ENCODE results near the gene SLC6A13. TPM values are rescaled to one million over a fixed set of nuclear protein-coding genes. Genes with fewer than 3 reads are reported as not detected.

SLC6A13 gene
- total RNA-seq, 1 experiment from 2014 or later: 0.37 TPM

- peaks cover 10% of the 10 kb centered on the region for H3K4me1 Mint-ChIP-seq
- no peak for TF ChIP-seq E2F4 (CRISPR knock-in tag; IDR thresholded peaks at IDR 0.05; ENCODE audit: borderline replicate concordance, low read depth)
- H3K27ac Mint-ChIP-seq: no peak overlapping the region
- no peak overlapping the region for H3K4me3 Mint-ChIP-seq
- peaks cover 43% of the 10 kb centered on the region for H3K9me3 Mint-ChIP-seq
- CTCF ChIA-PET: interaction anchor here (3.2 kb wide), 1 partner anchor 15 kb away, joined by 30 read pairs; no protein-coding TSS in a partner anchor
- peaks cover 27% of the 10 kb centered on the region for H3K36me3 Mint-ChIP-seq
- peaks cover 13% of the 10 kb centered on the region for H3K27me3 Mint-ChIP-seq (ENCODE audit: low read depth)
- POLR2A ChIA-PET: no interaction called here
- DNase-seq (ENCODE audit: low spot score) (no peak), ATAC-seq (no peak)
These were observed 27.7 kb downstream of the SLC6A13 start for GRCh38 chr12:234891-235415.

GRCh38 chr12:234019-234418 lies 28.6 kb downstream of the SLC6A13 start:
- POLR2A ChIA-PET: no interaction called here
- ATAC-seq (no peak), DNase-seq (ENCODE audit: low spot score) (no peak)
- TF ChIP-seq, protein P1, sequence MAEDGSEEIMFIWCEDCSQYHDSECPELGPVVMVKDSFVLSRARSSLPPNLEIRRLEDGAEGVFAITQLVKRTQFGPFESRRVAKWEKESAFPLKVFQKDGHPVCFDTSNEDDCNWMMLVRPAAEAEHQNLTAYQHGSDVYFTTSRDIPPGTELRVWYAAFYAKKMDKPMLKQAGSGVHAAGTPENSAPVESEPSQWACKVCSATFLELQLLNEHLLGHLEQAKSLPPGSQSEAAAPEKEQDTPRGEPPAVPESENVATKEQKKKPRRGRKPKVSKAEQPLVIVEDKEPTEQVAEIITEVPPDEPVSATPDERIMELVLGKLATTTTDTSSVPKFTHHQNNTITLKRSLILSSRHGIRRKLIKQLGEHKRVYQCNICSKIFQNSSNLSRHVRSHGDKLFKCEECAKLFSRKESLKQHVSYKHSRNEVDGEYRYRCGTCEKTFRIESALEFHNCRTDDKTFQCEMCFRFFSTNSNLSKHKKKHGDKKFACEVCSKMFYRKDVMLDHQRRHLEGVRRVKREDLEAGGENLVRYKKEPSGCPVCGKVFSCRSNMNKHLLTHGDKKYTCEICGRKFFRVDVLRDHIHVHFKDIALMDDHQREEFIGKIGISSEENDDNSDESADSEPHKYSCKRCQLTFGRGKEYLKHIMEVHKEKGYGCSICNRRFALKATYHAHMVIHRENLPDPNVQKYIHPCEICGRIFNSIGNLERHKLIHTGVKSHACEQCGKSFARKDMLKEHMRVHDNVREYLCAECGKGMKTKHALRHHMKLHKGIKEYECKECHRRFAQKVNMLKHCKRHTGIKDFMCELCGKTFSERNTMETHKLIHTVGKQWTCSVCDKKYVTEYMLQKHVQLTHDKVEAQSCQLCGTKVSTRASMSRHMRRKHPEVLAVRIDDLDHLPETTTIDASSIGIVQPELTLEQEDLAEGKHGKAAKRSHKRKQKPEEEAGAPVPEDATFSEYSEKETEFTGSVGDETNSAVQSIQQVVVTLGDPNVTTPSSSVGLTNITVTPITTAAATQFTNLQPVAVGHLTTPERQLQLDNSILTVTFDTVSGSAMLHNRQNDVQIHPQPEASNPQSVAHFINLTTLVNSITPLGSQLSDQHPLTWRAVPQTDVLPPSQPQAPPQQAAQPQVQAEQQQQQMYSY (CRISPR knock-in tag; IDR thresholded peaks at IDR 0.05): no peak
- TF ChIP-seq ZNF317 (CRISPR knock-in tag; IDR thresholded peaks at IDR 0.05; ENCODE audit: borderline replicate concordance, low read depth) (no peak), KAT7 (CRISPR knock-in tag; IDR thresholded peaks at IDR 0.05; ENCODE audit: borderline replicate concordance) (no peak)
- peaks cover 22% of the 10 kb centered on the region for H3K36me3 Mint-ChIP-seq
- no peak overlapping the region for H3K27ac Mint-ChIP-seq
- CTCF ChIA-PET: interaction anchor here (0.5 to 3.2 kb wide), 2 partner anchors 14 to 34 kb away, joined by 4 to 30 read pairs; no protein-coding TSS in a partner anchor
- peaks cover 37% of the 10 kb centered on the region for H3K9me3 Mint-ChIP-seq
- peaks cover 13% of the 10 kb centered on the region for H3K4me1 Mint-ChIP-seq
- peaks cover 16% of the 10 kb centered on the region for H3K27me3 Mint-ChIP-seq (ENCODE audit: low read depth)
- H3K4me3 Mint-ChIP-seq: no peak overlapping the region

DNA sequence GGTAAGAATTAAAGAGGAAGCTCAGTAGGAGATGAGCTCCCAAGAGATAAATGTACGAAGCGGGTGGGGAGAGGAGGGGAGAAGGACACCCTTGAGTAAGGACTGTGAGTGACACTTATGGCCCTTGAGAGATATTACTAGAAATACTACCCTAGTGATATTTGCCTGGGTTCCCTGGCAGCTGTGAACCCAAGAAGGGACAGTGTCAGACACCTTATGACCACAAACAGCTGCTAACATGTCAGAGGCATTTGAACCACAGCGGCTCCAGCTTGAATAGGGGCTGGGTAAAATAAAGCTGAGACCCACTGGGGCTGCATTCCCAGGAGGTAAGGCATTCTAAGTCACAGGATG lies 29.0 kb downstream of the SLC6A13 start:
- CTCF ChIA-PET: interaction anchor here (0.5 to 3.2 kb wide), 2 partner anchors 14 to 33 kb away, joined by 4 to 30 read pairs; no protein-coding TSS in a partner anchor
- H3K27ac Mint-ChIP-seq: no peak overlapping the region
- H3K4me3 Mint-ChIP-seq: no peak overlapping the region
- ATAC-seq (no peak), DNase-seq (ENCODE audit: low spot score) (no peak)
- peaks cover 18% of the 10 kb centered on the region for H3K27me3 Mint-ChIP-seq (ENCODE audit: low read depth)
- H3K4me1 Mint-ChIP-seq: peaks cover 13% of the 10 kb centered on the region
- POLR2A ChIA-PET: no interaction called here
- peaks cover 34% of the 10 kb centered on the region for H3K9me3 Mint-ChIP-seq
- peaks cover 22% of the 10 kb centered on the region for H3K36me3 Mint-ChIP-seq
- TF ChIP-seq ZNF423 (CRISPR knock-in tag; IDR thresholded peaks at IDR 0.05) (no peak), KAT7 (CRISPR knock-in tag; IDR thresholded peaks at IDR 0.05; ENCODE audit: borderline replicate concordance) (no peak), SMAD4 (CRISPR knock-in tag; IDR thresholded peaks at IDR 0.05) (no peak), ZNF317 (CRISPR knock-in tag; IDR thresholded peaks at IDR 0.05; ENCODE audit: borderline replicate concordance, low read depth) (no peak), CTCF (IDR thresholded peaks at IDR 0.05) (no peak), NR1H2 (CRISPR knock-in tag; IDR thresholded peaks at IDR 0.05) (no peak), TCF7 (CRISPR knock-in tag; IDR thresholded peaks at IDR 0.05; ENCODE audit: low read depth) (no peak), MYBL2 (CRISPR knock-in tag; IDR thresholded peaks at IDR 0.05) (no peak), JAZF1 (CRISPR knock-in tag; IDR thresholded peaks at IDR 0.05) (no peak)
- TF ChIP-seq, protein P2, sequence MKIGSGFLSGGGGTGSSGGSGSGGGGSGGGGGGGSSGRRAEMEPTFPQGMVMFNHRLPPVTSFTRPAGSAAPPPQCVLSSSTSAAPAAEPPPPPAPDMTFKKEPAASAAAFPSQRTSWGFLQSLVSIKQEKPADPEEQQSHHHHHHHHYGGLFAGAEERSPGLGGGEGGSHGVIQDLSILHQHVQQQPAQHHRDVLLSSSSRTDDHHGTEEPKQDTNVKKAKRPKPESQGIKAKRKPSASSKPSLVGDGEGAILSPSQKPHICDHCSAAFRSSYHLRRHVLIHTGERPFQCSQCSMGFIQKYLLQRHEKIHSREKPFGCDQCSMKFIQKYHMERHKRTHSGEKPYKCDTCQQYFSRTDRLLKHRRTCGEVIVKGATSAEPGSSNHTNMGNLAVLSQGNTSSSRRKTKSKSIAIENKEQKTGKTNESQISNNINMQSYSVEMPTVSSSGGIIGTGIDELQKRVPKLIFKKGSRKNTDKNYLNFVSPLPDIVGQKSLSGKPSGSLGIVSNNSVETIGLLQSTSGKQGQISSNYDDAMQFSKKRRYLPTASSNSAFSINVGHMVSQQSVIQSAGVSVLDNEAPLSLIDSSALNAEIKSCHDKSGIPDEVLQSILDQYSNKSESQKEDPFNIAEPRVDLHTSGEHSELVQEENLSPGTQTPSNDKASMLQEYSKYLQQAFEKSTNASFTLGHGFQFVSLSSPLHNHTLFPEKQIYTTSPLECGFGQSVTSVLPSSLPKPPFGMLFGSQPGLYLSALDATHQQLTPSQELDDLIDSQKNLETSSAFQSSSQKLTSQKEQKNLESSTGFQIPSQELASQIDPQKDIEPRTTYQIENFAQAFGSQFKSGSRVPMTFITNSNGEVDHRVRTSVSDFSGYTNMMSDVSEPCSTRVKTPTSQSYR (CRISPR knock-in tag; IDR thresholded peaks at IDR 0.05): no peak
- TF ChIP-seq, protein P3, sequence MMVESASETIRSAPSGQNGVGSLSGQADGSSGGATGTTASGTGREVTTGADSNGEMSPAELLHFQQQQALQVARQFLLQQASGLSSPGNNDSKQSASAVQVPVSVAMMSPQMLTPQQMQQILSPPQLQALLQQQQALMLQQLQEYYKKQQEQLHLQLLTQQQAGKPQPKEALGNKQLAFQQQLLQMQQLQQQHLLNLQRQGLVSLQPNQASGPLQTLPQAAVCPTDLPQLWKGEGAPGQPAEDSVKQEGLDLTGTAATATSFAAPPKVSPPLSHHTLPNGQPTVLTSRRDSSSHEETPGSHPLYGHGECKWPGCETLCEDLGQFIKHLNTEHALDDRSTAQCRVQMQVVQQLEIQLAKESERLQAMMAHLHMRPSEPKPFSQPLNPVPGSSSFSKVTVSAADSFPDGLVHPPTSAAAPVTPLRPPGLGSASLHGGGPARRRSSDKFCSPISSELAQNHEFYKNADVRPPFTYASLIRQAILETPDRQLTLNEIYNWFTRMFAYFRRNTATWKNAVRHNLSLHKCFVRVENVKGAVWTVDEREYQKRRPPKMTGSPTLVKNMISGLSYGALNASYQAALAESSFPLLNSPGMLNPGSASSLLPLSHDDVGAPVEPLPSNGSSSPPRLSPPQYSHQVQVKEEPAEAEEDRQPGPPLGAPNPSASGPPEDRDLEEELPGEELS (CRISPR knock-in tag; IDR thresholded peaks at IDR 0.05): no peak
- TF ChIP-seq, protein P4, sequence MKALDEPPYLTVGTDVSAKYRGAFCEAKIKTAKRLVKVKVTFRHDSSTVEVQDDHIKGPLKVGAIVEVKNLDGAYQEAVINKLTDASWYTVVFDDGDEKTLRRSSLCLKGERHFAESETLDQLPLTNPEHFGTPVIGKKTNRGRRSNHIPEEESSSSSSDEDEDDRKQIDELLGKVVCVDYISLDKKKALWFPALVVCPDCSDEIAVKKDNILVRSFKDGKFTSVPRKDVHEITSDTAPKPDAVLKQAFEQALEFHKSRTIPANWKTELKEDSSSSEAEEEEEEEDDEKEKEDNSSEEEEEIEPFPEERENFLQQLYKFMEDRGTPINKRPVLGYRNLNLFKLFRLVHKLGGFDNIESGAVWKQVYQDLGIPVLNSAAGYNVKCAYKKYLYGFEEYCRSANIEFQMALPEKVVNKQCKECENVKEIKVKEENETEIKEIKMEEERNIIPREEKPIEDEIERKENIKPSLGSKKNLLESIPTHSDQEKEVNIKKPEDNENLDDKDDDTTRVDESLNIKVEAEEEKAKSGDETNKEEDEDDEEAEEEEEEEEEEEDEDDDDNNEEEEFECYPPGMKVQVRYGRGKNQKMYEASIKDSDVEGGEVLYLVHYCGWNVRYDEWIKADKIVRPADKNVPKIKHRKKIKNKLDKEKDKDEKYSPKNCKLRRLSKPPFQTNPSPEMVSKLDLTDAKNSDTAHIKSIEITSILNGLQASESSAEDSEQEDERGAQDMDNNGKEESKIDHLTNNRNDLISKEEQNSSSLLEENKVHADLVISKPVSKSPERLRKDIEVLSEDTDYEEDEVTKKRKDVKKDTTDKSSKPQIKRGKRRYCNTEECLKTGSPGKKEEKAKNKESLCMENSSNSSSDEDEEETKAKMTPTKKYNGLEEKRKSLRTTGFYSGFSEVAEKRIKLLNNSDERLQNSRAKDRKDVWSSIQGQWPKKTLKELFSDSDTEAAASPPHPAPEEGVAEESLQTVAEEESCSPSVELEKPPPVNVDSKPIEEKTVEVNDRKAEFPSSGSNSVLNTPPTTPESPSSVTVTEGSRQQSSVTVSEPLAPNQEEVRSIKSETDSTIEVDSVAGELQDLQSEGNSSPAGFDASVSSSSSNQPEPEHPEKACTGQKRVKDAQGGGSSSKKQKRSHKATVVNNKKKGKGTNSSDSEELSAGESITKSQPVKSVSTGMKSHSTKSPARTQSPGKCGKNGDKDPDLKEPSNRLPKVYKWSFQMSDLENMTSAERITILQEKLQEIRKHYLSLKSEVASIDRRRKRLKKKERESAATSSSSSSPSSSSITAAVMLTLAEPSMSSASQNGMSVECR (CRISPR knock-in tag; IDR thresholded peaks at IDR 0.05; ENCODE audit: borderline replicate concordance): no peak

Measured in WTC11 (cell line).